NB4 (cell line): Measurements from ENCODE around the gene LCMT1.

Experiments
- DNase-seq: peaks from one replicate; pipeline ENCODE4 v3.0.0; 2010; ENCODE audit warnings: low read depth
- H3K4me3 ChIP-seq: one replicate; pipeline ENCODE4 v1.5.1; 2011; ENCODE audit warnings: mild to moderate bottlenecking, low read depth, low read length, moderate library complexity
- MYC ChIP-seq: IDR thresholded peaks from 2 replicates; pipeline ENCODE4 v1.6.1; 2011; ENCODE audit warnings: low read depth, low read length
- POLR2A ChIP-seq: IDR thresholded peaks from 2 replicates; pipeline ENCODE4 v1.6.1; 2011; ENCODE audit warnings: mild to moderate bottlenecking; ENCODE audit not compliant: insufficient read length; ENCODE audit errors: extremely low read depth
- TF ChIP-seq, protein P1 (sequence below): IDR thresholded peaks from one replicate; pipeline ENCODE4 v1.5.1; 2012; ENCODE audit warnings: low read depth, low read length
- TF ChIP-seq, protein P2 (sequence below): IDR thresholded peaks from 2 replicates; pipeline ENCODE4 v1.6.1; 2011; ENCODE audit warnings: low read depth, low read length

The LCMT1 gene

DNA sequence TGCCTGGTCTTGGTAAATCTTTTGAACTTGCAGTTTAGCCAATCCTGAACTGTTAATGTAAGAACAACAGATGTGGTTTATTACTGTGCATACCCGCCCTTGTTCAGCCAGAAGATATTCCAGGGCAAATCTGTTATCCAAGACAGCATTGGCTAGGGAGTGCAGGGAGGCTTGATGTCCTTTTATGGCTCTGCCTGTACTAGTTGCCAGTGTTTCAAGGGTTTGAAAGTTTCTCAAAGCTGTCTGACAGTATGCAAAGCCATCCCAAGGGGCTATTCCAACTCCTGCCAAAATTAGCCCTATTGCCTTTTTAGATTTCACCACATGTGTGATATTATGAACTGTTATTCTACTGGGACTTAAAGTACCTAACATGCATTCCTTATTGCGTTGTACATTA, 30.1 kb downstream of the LCMT1 start:
- no peak overlapping the region for H3K4me3 ChIP-seq
- TF ChIP-seq, protein P1, sequence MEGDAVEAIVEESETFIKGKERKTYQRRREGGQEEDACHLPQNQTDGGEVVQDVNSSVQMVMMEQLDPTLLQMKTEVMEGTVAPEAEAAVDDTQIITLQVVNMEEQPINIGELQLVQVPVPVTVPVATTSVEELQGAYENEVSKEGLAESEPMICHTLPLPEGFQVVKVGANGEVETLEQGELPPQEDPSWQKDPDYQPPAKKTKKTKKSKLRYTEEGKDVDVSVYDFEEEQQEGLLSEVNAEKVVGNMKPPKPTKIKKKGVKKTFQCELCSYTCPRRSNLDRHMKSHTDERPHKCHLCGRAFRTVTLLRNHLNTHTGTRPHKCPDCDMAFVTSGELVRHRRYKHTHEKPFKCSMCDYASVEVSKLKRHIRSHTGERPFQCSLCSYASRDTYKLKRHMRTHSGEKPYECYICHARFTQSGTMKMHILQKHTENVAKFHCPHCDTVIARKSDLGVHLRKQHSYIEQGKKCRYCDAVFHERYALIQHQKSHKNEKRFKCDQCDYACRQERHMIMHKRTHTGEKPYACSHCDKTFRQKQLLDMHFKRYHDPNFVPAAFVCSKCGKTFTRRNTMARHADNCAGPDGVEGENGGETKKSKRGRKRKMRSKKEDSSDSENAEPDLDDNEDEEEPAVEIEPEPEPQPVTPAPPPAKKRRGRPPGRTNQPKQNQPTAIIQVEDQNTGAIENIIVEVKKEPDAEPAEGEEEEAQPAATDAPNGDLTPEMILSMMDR = no peak
- no peak for TF ChIP-seq POLR2A
- TF ChIP-seq MYC = no peak
- TF ChIP-seq, protein P2, sequence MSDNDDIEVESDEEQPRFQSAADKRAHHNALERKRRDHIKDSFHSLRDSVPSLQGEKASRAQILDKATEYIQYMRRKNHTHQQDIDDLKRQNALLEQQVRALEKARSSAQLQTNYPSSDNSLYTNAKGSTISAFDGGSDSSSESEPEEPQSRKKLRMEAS = no peak
- no peak for DNase-seq

DNA sequence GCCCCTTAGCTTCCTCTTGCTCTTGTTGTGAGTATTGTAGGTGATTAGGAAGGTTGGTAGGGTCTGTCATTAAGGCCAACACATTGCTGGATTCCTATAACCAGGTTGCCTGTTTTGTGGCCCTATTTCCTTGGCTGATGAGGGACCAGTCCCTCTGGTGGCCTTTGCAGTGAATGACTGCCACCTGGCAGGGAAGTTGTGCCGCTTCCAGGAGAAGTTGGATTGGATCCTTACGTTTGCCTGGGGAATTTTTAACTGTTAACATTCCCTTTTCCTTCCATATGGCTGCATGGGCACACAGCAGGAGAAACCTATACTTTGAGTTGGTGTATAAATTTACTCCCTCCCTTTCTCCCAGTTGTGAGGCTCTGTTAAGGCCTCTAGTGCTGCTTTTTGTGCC, 32.4 kb downstream of the LCMT1 start:
- no peak for DNase-seq
- TF ChIP-seq, protein P2 = no peak
- TF ChIP-seq MYC = no peak
- TF ChIP-seq POLR2A = no peak
- TF ChIP-seq, protein P1 = peak; percentile 18
- no peak overlapping the region for H3K4me3 ChIP-seq

DNA sequence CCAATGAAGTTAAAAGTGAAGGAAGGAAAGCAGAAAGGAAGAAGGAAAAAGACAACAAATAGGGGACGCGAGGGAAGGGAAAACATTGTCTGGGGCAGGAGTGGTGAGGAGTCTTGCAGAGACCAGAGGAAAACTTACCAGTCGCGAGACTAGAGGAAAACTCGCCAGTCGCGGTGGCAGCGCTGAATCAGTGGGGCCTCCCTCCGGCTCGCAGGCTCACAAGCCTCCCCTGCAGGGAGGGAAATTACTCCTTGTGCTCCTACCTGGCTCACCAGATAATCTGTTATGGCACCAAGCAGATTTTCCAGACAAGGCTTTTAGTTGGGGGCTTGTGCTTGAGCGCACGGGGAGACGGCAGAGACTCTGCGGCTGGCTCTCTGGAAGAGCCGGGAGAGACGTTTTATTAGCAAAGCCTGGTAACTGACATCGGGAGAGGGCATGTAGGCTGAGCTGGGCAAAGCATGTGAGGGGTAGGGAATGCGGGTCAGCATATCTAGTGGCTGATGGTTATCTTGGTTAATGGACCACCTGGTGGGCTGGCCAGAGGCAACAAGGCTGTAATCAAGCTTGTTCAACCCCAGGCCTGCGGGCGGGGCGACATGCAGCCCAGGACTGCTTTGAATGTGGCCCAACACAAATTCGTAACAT, 37.1 kb downstream of the LCMT1 start:
- DNase-seq = no peak
- TF ChIP-seq, protein P1 = no peak
- TF ChIP-seq POLR2A (no peak), MYC (no peak)
- TF ChIP-seq, protein P2 = no peak
- H3K4me3 ChIP-seq = no peak overlapping the region

DNA sequence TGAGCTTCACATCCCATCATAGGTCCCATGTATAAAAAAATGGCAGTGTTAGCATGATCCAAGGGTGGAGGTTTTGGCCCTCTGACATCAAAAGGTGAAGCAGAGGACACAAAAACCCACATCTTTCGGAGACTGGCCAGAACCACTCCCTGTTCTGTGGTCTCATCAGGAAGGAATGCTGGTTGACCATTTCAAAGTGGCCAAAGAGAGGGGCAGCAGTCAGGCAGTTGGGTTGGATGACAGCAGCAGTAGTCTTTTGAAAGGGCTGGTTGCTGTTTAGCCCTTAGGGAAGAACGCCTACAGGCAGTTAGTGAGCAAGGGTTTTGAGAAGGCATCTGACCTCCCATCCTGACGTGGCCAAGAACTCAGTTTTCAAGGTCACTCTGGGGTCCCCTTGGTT, 40.5 kb downstream of the LCMT1 start:
- DNase-seq = no peak

DNA sequence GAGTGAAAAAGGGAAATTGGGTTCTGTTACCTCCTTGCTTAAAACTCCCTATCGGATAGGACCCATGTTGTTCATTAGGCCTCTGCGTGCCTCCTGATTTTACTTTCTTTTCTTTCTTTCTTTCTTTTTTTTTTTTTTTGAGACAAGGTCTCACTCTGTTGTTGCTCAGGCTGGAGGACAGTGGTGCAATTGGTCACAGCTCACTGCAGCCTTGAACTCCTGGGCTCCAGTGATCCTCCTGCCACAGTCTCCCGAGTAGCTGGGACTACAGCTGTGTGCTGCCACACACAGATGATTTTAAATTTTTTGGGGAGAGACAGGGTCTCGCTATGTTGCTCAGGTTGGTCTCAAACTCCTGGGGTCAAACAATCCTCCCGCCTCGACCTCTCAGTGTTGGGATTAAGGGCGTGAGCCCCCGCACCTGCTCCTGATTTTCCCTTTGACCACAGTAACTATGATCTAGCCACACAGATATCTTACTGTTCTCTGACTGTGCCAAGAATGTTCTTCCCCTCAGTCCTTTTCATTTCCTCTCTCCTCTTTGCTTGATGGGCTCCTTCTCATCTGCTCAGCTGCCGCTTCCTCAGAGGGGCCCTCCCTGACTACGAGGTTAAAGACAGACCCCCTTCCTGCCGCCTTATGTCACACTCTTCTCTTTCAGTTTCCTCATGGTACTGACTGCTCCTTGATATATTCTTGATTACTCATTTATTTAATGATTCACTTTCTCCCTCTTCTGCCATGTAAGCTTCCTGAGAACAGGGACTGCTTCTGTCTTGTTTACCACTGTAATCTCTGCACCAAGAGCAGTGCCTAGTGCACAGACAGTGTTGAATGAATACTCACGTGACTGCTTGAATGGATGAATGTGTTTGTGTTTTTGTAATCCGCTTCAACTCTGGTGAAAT, 44.3 kb downstream of the LCMT1 start:
- TF ChIP-seq, protein P2 = no peak
- TF ChIP-seq, protein P1 = no peak
- TF ChIP-seq POLR2A (no peak), MYC (no peak)
- no peak overlapping the region for H3K4me3 ChIP-seq
- DNase-seq = no peak

More for the DNA sequence above, 40.5 kb downstream of the LCMT1 start:
- TF ChIP-seq POLR2A = no peak
- TF ChIP-seq, protein P2 = no peak
- TF ChIP-seq MYC = no peak
- TF ChIP-seq, protein P1 = no peak
- H3K4me3 ChIP-seq = no peak overlapping the region
